Mesodermal cell (in vitro differentiated cells): ENCODE data around the gene NPC1L1.

ENCODE experiments used
- H3K27ac ChIP-seq: 2 replicates; pipeline ENCODE4 v1.7.0; 2013; ENCODE audit warnings: mild to moderate bottlenecking, low read depth, low read length, moderate library complexity; ENCODE audit not compliant: severe bottlenecking
- H3K36me3 ChIP-seq: 2 replicates; pipeline ENCODE4 v1.7.1; 2013; ENCODE audit warnings: mild to moderate bottlenecking, low read length, moderate library complexity; ENCODE audit not compliant: control insufficient read depth, insufficient read depth
- H3K4me1 ChIP-seq: one replicate; pipeline ENCODE4 v1.7.1; 2013; ENCODE audit warnings: mild to moderate bottlenecking, low read length; ENCODE audit not compliant: insufficient read depth, control insufficient read depth, poor library complexity, severe bottlenecking
- H3K4me3 ChIP-seq: 2 replicates; pipeline ENCODE4 v1.7.0; 2013; ENCODE audit warnings: low read length, control low read depth, mild to moderate bottlenecking; ENCODE audit not compliant: insufficient read depth, poor library complexity, severe bottlenecking; ENCODE audit errors: extremely low read depth
- H3K9me3 ChIP-seq: 2 replicates; pipeline ENCODE4 v1.7.1; 2013; ENCODE audit warnings: mild to moderate bottlenecking, low read length, moderate library complexity; ENCODE audit not compliant: control insufficient read depth
- WGBS, 2 experiments: methylation state at CpG; one replicate each; pipeline ENCODE4 v1.1.5; 2013; ENCODE audit warnings: missing lambda C conversion rate in 2 of 2; ENCODE audit not compliant: insufficient coverage in 2 of 2; 5-methylcytosine and 5-hydroxymethylcytosine counted together

The NPC1L1 gene

GRCh38 chr7:44574287-44574872 is 33.2 kb upstream of the NPC1L1 start:
- Histone ChIP-seq H3K4me3 (peak overlapping the region; percentile 66), H3K27ac (peak overlapping the region; percentile 69), H3K4me1 (peaks cover 4% of the 10 kb centered on the region), H3K36me3 (peaks cover 66% of the 10 kb centered on the region), H3K9me3 (no peaks in the 10 kb centered on the region)
- 4 to 29% methylated on average over 5 to 6 of the region's 18 CpGs for WGBS, 2 experiments

- Histone ChIP-seq H3K27ac (peak within 1 kb of the TSS; percentile 69), H3K4me3 (peak within 1 kb of the TSS; percentile 66), H3K4me1 (peaks cover 4% of the 10 kb centered on the region), H3K36me3 (peaks cover 66% of the 10 kb centered on the region), H3K9me3 (no peaks in the 10 kb centered on the region)
- 2% methylated on average over 67 to 71 of the region's 74 CpGs for WGBS, 2 experiments
Observed at GRCh38 chr7:44573464-44574286, 32.5 kb upstream of the NPC1L1 start, which contains the start of gene DDX56. Gene DDX56, minus strand, starts transcription at chr7:44573908. Its CDS starts 13 bp downstream, at chr7:44573895.

GRCh38 chr7:44572771-44573170 is 31.6 kb upstream of the NPC1L1 start:
- Histone ChIP-seq H3K9me3 (no peaks in the 10 kb centered on the region), H3K4me1 (peaks cover 4% of the 10 kb centered on the region), H3K36me3 (peaks cover 67% of the 10 kb centered on the region), H3K4me3 (peak overlapping the region; percentile 66), H3K27ac (no peak overlapping the region)
- WGBS, 2 experiments, result 85 to 90% methylated on average over 3 to 4 of the region's 5 CpGs

GRCh38 chr7:44569959-44570358 is 28.8 kb upstream of the NPC1L1 start:
- Histone ChIP-seq H3K4me1 (peaks cover 4% of the 10 kb centered on the region), H3K9me3 (no peaks in the 10 kb centered on the region), H3K27ac (no peak overlapping the region), H3K4me3 (no peak overlapping the region), H3K36me3 (peaks cover 76% of the 10 kb centered on the region)
- WGBS, 2 experiments, result 86 to 94% methylated on average over 8 of the region's 9 CpGs

- H3K9me3 ChIP-seq, result no peaks in the 10 kb centered on the region
- 98% methylated on average over 10 to 13 of the region's 17 CpGs for WGBS, 2 experiments
- H3K36me3 ChIP-seq, result peaks cover 85% of the 10 kb centered on the region
- H3K4me3 ChIP-seq, result no peak overlapping the region
- no peaks in the 10 kb centered on the region for H3K4me1 ChIP-seq
- H3K27ac ChIP-seq, result no peak overlapping the region
Observed at GRCh38 chr7:44568771-44569560, 27.8 kb upstream of the NPC1L1 start.

- 97% methylated on average over 5 to 6 of the region's 6 CpGs for WGBS, 2 experiments
- peaks cover 6% of the 10 kb centered on the region for H3K4me1 ChIP-seq
Observed at GRCh38 chr7:44567884-44568283, 26.8 kb upstream of the NPC1L1 start.

GRCh38 chr7:44566680-44567079 is 25.6 kb upstream of the NPC1L1 start:
- H3K9me3 ChIP-seq, result no peaks in the 10 kb centered on the region
- peaks cover 75% of the 10 kb centered on the region for H3K36me3 ChIP-seq
- H3K4me3 ChIP-seq, result no peak overlapping the region
- H3K27ac ChIP-seq, result no peak overlapping the region
- WGBS, 2 experiments, result 88 to 100% methylated on average over 4 to 5 of the region's 5 CpGs
- H3K4me1 ChIP-seq, result peaks cover 15% of the 10 kb centered on the region

More at GRCh38 chr7:44567884-44568283, 26.8 kb upstream of the NPC1L1 start:
- H3K27ac ChIP-seq, result no peak overlapping the region
- no peaks in the 10 kb centered on the region for H3K9me3 ChIP-seq
- peaks cover 87% of the 10 kb centered on the region for H3K36me3 ChIP-seq
- H3K4me3 ChIP-seq, result no peak overlapping the region

- Histone ChIP-seq H3K4me1 (peaks cover 15% of the 10 kb centered on the region), H3K27ac (peak overlapping the region; percentile 36), H3K9me3 (no peaks in the 10 kb centered on the region), H3K4me3 (no peak overlapping the region), H3K36me3 (peaks cover 68% of the 10 kb centered on the region)
- WGBS, 2 experiments, result 90 to 96% methylated on average over 8 of the region's 16 CpGs
Observed at GRCh38 chr7:44565795-44566559, 24.8 kb upstream of the NPC1L1 start.

GRCh38 chr7:44565097-44565794 is 24.1 kb upstream of the NPC1L1 start:
- no peaks in the 10 kb centered on the region for H3K9me3 ChIP-seq
- H3K4me3 ChIP-seq, result no peak overlapping the region
- 65 to 82% methylated on average over 11 to 12 of the region's 13 CpGs for WGBS, 2 experiments
- peaks cover 61% of the 10 kb centered on the region for H3K36me3 ChIP-seq
- peaks cover 15% of the 10 kb centered on the region for H3K4me1 ChIP-seq
- H3K27ac ChIP-seq, result peak overlapping the region; percentile 36
